ENCODE data around the gene PKN1.
"Not testable (repeated sequence)": the region's sequence is repeated elsewhere in the genome, so short reads cannot be mapped to it uniquely, and the experiment has no call there.

- TF ChIP-seq EZH2 (IDR thresholded peaks at IDR 0.05; ENCODE audit: low read length); CTCF (optimal IDR thresholded peaks at IDR 0.05 in 1 of 3, IDR thresholded peaks at IDR 0.05 in 1 of 3, conservative IDR thresholded peaks at IDR 0.05 in 1 of 3; ENCODE audit: extremely low read depth in 1 of 3, insufficient read depth in 2 of 3, low read length in 3 of 3): not testable (repeated sequence)
Measured at GRCh38 chr19:14462401-14462800, 29.3 kb downstream of the PKN1 start.
